ENCODE results near the gene MTARC2. TPM values are rescaled to one million over a fixed set of nuclear protein-coding genes. Genes with fewer than 3 reads are reported as not detected.

The MTARC2 gene
- total and polyA plus RNA-seq, 2 of the 13 experiments (the other 11 are each of a cell fraction or from before 2014, with no cell fraction given) = 8.5 to 10.1 TPM

GRCh38 chr1:220734571-220735326 is 13.4 kb upstream of the MTARC2 start (continued):
- TF ChIP-seq, protein P1, sequence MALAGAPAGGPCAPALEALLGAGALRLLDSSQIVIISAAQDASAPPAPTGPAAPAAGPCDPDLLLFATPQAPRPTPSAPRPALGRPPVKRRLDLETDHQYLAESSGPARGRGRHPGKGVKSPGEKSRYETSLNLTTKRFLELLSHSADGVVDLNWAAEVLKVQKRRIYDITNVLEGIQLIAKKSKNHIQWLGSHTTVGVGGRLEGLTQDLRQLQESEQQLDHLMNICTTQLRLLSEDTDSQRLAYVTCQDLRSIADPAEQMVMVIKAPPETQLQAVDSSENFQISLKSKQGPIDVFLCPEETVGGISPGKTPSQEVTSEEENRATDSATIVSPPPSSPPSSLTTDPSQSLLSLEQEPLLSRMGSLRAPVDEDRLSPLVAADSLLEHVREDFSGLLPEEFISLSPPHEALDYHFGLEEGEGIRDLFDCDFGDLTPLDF (CRISPR knock-in tag; IDR thresholded peaks at IDR 0.05) = no peak
- TF ChIP-seq PITX1 (CRISPR knock-in tag; IDR thresholded peaks at IDR 0.05) (no peak), ARID2 (CRISPR knock-in tag; IDR thresholded peaks at IDR 0.05; ENCODE audit: borderline replicate concordance) (no peak), HES4 (CRISPR knock-in tag; IDR thresholded peaks at IDR 0.05; ENCODE audit: borderline replicate concordance) (no peak), REL (CRISPR knock-in tag; conservative IDR thresholded peaks at IDR 0.05) (no peak), ATM (IDR thresholded peaks at IDR 0.05; ENCODE audit: borderline replicate concordance) (no peak), ZNF263 (CRISPR knock-in tag; IDR thresholded peaks at IDR 0.05) (no peak), TFDP1 (CRISPR knock-in tag; IDR thresholded peaks at IDR 0.05; ENCODE audit: borderline replicate concordance) (no peak), ZSCAN31 (CRISPR knock-in tag; IDR thresholded peaks at IDR 0.05; ENCODE audit: low read depth) (no peak), ZNF749 (CRISPR knock-in tag; IDR thresholded peaks at IDR 0.05; ENCODE audit: borderline replicate concordance) (no peak), HINFP (CRISPR knock-in tag; IDR thresholded peaks at IDR 0.05; ENCODE audit: low read depth) (no peak), SKIL (CRISPR knock-in tag; IDR thresholded peaks at IDR 0.05; ENCODE audit: borderline replicate concordance) (no peak), DNMT1 (CRISPR knock-in tag; IDR thresholded peaks at IDR 0.05) (no peak), NBN (conservative IDR thresholded peaks at IDR 0.05) (no peak), NONO (IDR thresholded peaks at IDR 0.05) (no peak), NONO (CRISPR knock-in tag; conservative IDR thresholded peaks at IDR 0.05) (no peak), ZBTB42 (CRISPR knock-in tag; IDR thresholded peaks at IDR 0.05) (no peak)
- TF ChIP-seq, protein P2, sequence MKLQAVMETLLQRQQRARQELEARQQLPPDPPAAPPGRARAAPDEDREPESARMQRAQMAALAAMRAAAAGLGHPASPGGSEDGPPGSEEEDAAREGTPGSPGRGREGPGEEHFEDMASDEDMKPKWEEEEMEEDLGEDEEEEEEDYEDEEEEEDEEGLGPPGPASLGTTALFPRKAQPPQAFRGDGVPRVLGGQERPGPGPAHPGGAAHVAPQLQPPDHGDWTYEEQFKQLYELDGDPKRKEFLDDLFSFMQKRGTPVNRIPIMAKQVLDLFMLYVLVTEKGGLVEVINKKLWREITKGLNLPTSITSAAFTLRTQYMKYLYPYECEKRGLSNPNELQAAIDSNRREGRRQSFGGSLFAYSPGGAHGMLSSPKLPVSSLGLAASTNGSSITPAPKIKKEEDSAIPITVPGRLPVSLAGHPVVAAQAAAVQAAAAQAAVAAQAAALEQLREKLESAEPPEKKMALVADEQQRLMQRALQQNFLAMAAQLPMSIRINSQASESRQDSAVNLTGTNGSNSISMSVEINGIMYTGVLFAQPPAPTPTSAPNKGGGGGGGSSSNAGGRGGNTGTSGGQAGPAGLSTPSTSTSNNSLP (IDR thresholded peaks at IDR 0.05; ENCODE audit: low read depth, low read length) = peak; percentile 63; the same call in 1 of the 2 replicates
- TF ChIP-seq, protein P3, sequence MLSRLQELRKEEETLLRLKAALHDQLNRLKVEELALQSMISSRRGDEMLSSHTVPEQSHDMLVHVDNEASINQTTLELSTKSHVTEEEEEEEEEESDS (CRISPR knock-in tag; IDR thresholded peaks at IDR 0.05; ENCODE audit: borderline replicate concordance) = no peak

Measured in HepG2 (cell line).